Cardiac muscle cell (in vitro differentiated cells and primary cell): ENCODE results near the gene PPP4R4. TPM values are rescaled to one million over a fixed set of nuclear protein-coding genes. Genes with fewer than 3 reads are reported as not detected.

ENCODE experiments used
- DNase-seq, 2 donors: peaks; one replicate each; pipeline versions ENCODE4 v3.0.0 to v3.0.0-alpha.2; 2010 to 2017; ENCODE audit warnings: low read depth in 1 of 2, low spot score in 1 of 2
- H3K27ac ChIP-seq: fragments of 200-600 bp; sonication (generic); 2 replicates; pipeline ENCODE4 v1.5.1; 2016
- H3K27me3 ChIP-seq: fragments of 200-600 bp; sonication (generic); 2 replicates; pipeline ENCODE4 v1.6.0; 2016; ENCODE audit warnings: control low read depth
- H3K36me3 ChIP-seq: fragments of 200-600 bp; sonication (generic); 2 replicates; pipeline ENCODE4 v1.5.1; 2016; ENCODE audit warnings: control low read depth
- H3K4me1 ChIP-seq: fragments of 200-600 bp; sonication (generic); 2 replicates; pipeline ENCODE4 v1.8.1; 2017; ENCODE audit warnings: low read depth, mild to moderate bottlenecking, mixed run types
- H3K4me3 ChIP-seq: fragments of 200-600 bp; sonication (generic); 2 replicates; pipeline ENCODE4 v1.5.1; 2016; ENCODE audit warnings: mild to moderate bottlenecking
- H3K9me3 ChIP-seq: fragments of 200-600 bp; sonication (generic); 2 replicates; pipeline ENCODE4 v1.5.1; 2017; ENCODE audit warnings: low read depth, mild to moderate bottlenecking, control low read depth
- polyA plus RNA-seq: library from polyadenylated mRNA; unstranded; fragments of >200 nt; fragmentation: Nextera tagmentation; extraction: Ambion mirVana; gene quantifications from 2 replicates; pipeline ENCODE4 v1.2.1, GENCODE V29; 2016
- total RNA-seq: library from RNA; depleted of rRNA; stranded (reverse); fragments of >200 nt; gene quantifications from 2 replicates; pipeline ENCODE4 v1.2.3, GENCODE V29; 2016
- TF ChIP-seq, protein P1 (sequence below): IDR thresholded peaks from 2 replicates; pipeline ENCODE4 v1.5.1; 2012; ENCODE audit warnings: low read depth, mild to moderate bottlenecking, low read length

The PPP4R4 gene
- total and polyA plus RNA-seq, 2 experiments from 2014 or later = 0.59 to 9.8 TPM

GRCh38 chr14:94175011-94175745, 1.1 kb downstream of the PPP4R4 start:
- peak in 1 of 2 donors; percentile 7 for DNase-seq
- Histone ChIP-seq H3K9me3 (no peaks in the 10 kb centered on the region), H3K27ac (no peak overlapping the region), H3K4me1 (peaks cover 1% of the 10 kb centered on the region), H3K4me3 (peak overlapping the region; percentile 47), H3K36me3 (no peaks in the 10 kb centered on the region), H3K27me3 (peaks cover 43% of the 10 kb centered on the region)
- TF ChIP-seq, protein P1, sequence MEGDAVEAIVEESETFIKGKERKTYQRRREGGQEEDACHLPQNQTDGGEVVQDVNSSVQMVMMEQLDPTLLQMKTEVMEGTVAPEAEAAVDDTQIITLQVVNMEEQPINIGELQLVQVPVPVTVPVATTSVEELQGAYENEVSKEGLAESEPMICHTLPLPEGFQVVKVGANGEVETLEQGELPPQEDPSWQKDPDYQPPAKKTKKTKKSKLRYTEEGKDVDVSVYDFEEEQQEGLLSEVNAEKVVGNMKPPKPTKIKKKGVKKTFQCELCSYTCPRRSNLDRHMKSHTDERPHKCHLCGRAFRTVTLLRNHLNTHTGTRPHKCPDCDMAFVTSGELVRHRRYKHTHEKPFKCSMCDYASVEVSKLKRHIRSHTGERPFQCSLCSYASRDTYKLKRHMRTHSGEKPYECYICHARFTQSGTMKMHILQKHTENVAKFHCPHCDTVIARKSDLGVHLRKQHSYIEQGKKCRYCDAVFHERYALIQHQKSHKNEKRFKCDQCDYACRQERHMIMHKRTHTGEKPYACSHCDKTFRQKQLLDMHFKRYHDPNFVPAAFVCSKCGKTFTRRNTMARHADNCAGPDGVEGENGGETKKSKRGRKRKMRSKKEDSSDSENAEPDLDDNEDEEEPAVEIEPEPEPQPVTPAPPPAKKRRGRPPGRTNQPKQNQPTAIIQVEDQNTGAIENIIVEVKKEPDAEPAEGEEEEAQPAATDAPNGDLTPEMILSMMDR = no peak

DNA sequence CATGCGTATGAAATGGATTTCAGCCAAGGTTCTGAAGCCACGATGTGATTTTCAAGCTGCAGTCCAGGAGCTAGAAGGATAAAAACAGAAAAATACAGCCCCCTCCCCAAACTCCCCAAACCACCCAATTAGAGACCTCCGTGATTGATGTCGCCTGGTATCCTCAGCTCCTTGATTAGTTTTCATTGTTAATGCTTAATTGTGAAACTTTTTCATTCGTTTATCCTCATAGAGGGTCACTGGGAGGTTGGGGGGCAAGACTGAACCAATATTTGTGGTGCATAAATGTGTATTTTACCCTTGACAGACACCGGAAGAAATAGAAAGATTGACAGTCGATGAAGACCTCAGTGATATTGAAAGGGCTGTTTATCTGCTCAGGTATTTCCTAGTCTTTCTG, 1.6 kb downstream of the PPP4R4 start:
- peak overlapping the region; percentile 47 for H3K4me3 ChIP-seq

DNA sequence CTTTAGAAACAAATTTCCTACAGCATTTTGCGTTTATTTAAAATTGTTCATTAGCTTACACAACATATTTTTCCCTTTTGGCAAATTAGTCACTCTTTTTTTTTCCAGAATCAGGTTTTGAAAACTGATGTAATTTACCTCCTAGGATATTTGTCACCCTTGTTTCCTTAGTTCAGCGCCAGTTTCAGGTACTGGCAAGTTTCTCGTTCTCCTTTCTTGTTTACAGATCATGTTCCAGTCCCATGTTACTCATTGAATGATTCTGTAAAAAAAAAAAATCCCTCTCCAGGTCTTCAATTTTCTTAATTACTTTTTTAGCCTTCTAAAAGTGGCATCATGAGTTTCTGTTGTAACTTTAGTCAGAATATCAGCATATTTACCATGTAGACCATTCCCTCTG, 2.7 kb downstream of the PPP4R4 start:
- TF ChIP-seq, protein P1 = no peak
- peaks cover 42% of the 10 kb centered on the region for H3K27me3 ChIP-seq

More for the DNA sequence above, 1.6 kb downstream of the PPP4R4 start:
- H3K9me3 ChIP-seq = no peaks in the 10 kb centered on the region
- peaks cover 6% of the 10 kb centered on the region for H3K4me1 ChIP-seq
- no peaks in the 10 kb centered on the region for H3K36me3 ChIP-seq
- peaks cover 43% of the 10 kb centered on the region for H3K27me3 ChIP-seq
- H3K27ac ChIP-seq = no peak overlapping the region
- TF ChIP-seq, protein P1 = no peak
- DNase-seq = no peak

GRCh38 chr14:94177806-94178205, 3.7 kb downstream of the PPP4R4 start:
- H3K4me1 ChIP-seq = peaks cover 6% of the 10 kb centered on the region
- no peaks in the 10 kb centered on the region for H3K36me3 ChIP-seq
- DNase-seq = no peak
- H3K27me3 ChIP-seq = peaks cover 37% of the 10 kb centered on the region
- no peak overlapping the region for H3K27ac ChIP-seq
- no peaks in the 10 kb centered on the region for H3K9me3 ChIP-seq
- TF ChIP-seq, protein P1 = no peak
- H3K4me3 ChIP-seq = no peak overlapping the region

More for the DNA sequence above, 2.7 kb downstream of the PPP4R4 start:
- no peak for DNase-seq
- no peaks in the 10 kb centered on the region for H3K36me3 ChIP-seq
- H3K27ac ChIP-seq = no peak overlapping the region
- no peak overlapping the region for H3K4me3 ChIP-seq
- peaks cover 6% of the 10 kb centered on the region for H3K4me1 ChIP-seq
- H3K9me3 ChIP-seq = no peaks in the 10 kb centered on the region

GRCh38 chr14:94179244-94179643, 5.1 kb downstream of the PPP4R4 start:
- Histone ChIP-seq H3K27ac (no peak overlapping the region), H3K27me3 (peaks cover 37% of the 10 kb centered on the region), H3K9me3 (no peaks in the 10 kb centered on the region), H3K36me3 (no peaks in the 10 kb centered on the region), H3K4me1 (peaks cover 6% of the 10 kb centered on the region), H3K4me3 (no peak overlapping the region)
- no peak for DNase-seq
- TF ChIP-seq, protein P1 = no peak
